Keratinocyte (primary cell): ENCODE measurements around the gene DIS3L2. TPM values are rescaled to one million over a fixed set of nuclear protein-coding genes. Genes with fewer than 3 reads are reported as not detected.

ENCODE experiments used
- DNase-seq: peaks from one replicate; pipeline ENCODE4 v3.0.0-alpha.2; 2011; ENCODE audit warnings: low read depth, missing footprints, low spot score
- FAIRE-seq: peaks from 2 replicates; lab custom pipeline; 2011; peaks lifted over from hg19 to GRCh38; lab: Jason Lieb, UNC
- H2AFZ ChIP-seq: 2 replicates; pipeline ENCODE4 v1.6.0; 2012; ENCODE audit warnings: low read length, control low read depth, inconsistent platforms; ENCODE audit not compliant: control insufficient read depth
- H3K27ac ChIP-seq: 2 replicates; pipeline ENCODE4 v1.5.1; 2011; ENCODE audit warnings: low read length; ENCODE audit not compliant: control insufficient read depth, insufficient read depth
- H3K27me3 ChIP-seq: 3 replicates; pipeline ENCODE4 v1.6.0; 2011; ENCODE audit warnings: low read length; ENCODE audit not compliant: control insufficient read depth, insufficient read depth; ENCODE audit errors: extremely low read depth
- H3K36me3 ChIP-seq, 2 experiments: 2 replicates in 1 of 2; 3 replicates in 1 of 2; pipeline ENCODE4 v1.5.1; 2011; ENCODE audit warnings: low read length in 2 of 2, mild to moderate bottlenecking in 1 of 2; ENCODE audit not compliant: control insufficient read depth in 2 of 2, insufficient read depth in 2 of 2; ENCODE audit errors: extremely low read depth in 1 of 2
- H3K4me1 ChIP-seq: 3 replicates; pipeline ENCODE4 v1.5.1; 2011; ENCODE audit warnings: low read length; ENCODE audit not compliant: control insufficient read depth, insufficient read depth; ENCODE audit errors: extremely low read depth
- H3K4me2 ChIP-seq: 3 replicates; pipeline ENCODE4 v1.6.0; 2011; ENCODE audit warnings: low read depth, low read length; ENCODE audit not compliant: control insufficient read depth, insufficient read depth; ENCODE audit errors: extremely low read depth
- H3K4me3 ChIP-seq, 3 experiments: fragments of 200-600 bp in 1 of 3; sonication (generic) in 1 of 3; 2 replicates in 2 of 3; 3 replicates in 1 of 3; pipeline ENCODE4 v1.5.1; 2011 to 2016; ENCODE audit warnings: low read length in 3 of 3, mild to moderate bottlenecking in 3 of 3, control low read depth in 2 of 3, inconsistent platforms in 1 of 3, low read depth in 1 of 3, mixed read lengths in 1 of 3, mixed run types in 1 of 3, moderate library complexity in 1 of 3; ENCODE audit not compliant: control insufficient read depth in 2 of 3, insufficient read depth in 2 of 3; ENCODE audit errors: extremely low read depth in 1 of 3
- H3K79me2 ChIP-seq: 2 replicates; pipeline ENCODE4 v1.6.0; 2012; ENCODE audit warnings: low read length; ENCODE audit not compliant: control insufficient read depth, insufficient read depth
- H3K9ac ChIP-seq: 3 replicates; pipeline ENCODE4 v1.6.0; 2011; ENCODE audit warnings: low read length; ENCODE audit not compliant: control insufficient read depth, insufficient read depth; ENCODE audit errors: extremely low read depth
- H3K9me1 ChIP-seq: 3 replicates; pipeline ENCODE4 v1.6.0; 2011; ENCODE audit warnings: low read length; ENCODE audit not compliant: control insufficient read depth, insufficient read depth; ENCODE audit errors: extremely low read depth
- H3K9me3 ChIP-seq: 2 replicates; pipeline ENCODE4 v1.5.1; 2012; ENCODE audit warnings: low read depth, low read length; ENCODE audit not compliant: control insufficient read depth
- H4K20me1 ChIP-seq: 3 replicates; pipeline ENCODE4 v1.6.0; 2011; ENCODE audit warnings: low read length; ENCODE audit not compliant: control insufficient read depth, insufficient read depth; ENCODE audit errors: extremely low read depth
- CTCF ChIP-seq, 3 experiments: IDR thresholded peaks in 1 of 3; conservative IDR thresholded peaks in 1 of 3; optimal IDR thresholded peaks in 1 of 3; 2 replicates in 2 of 3; 3 replicates in 1 of 3; pipeline versions ENCODE3 to v1.5.1; 2011; ENCODE audit warnings: low read length in 3 of 3, mild to moderate bottlenecking in 3 of 3, moderate library complexity in 2 of 3, control low read depth in 1 of 3, inconsistent platforms in 1 of 3; ENCODE audit not compliant: insufficient read depth in 2 of 3; ENCODE audit errors: extremely low read depth in 1 of 3
- EZH2 ChIP-seq: IDR thresholded peaks from one replicate; pipeline ENCODE4 v1.6.1; 2012; ENCODE audit warnings: inconsistent platforms, mild to moderate bottlenecking, low read length, moderate library complexity
- dilution Hi-C: fragments of 300-500 bp; cut with MboI; formaldehyde crosslinking; loops from one replicate; pipeline ENCODE4 v1.7.0; 2020; ENCODE audit warnings: low sequenced_read_pairs; ENCODE audit not compliant: extremely low pct_ligation_motif_present
- polyA plus RNA-seq, 5 experiments: library from polyadenylated mRNA; depleted of rRNA in 3 of 5; stranded (reverse) in 3 of 5; stranded (forward) in 1 of 5; unstranded in 1 of 5; fragments of >200 nt; gene quantifications; 1 replicate in 1 of 5; 2 replicates in 3 of 5; 3 replicates in 1 of 5; pipeline versions ENCODE4 v1.2.1 to v1.2.3, GENCODE V29; 2011 to 2012; ENCODE audit warnings: missing spikeins in 2 of 5, low read depth in 1 of 5, low replicate concordance in 1 of 5

The DIS3L2 gene
- polyA plus RNA-seq, 1 donor (not counting 4 experiments of a cell fraction or from before 2014, with no cell fraction given), result 8.6 TPM

GRCh38 chr2:232347369-232347768 is 385.9 kb downstream of the DIS3L2 start:
- TF ChIP-seq EZH2, result no peak

GRCh38 chr2:232348936-232349335 is 387.4 kb downstream of the DIS3L2 start:
- Histone ChIP-seq H3K9ac (no peak overlapping the region), H3K4me3 (no peak overlapping the region), H4K20me1 (no peaks in the 10 kb centered on the region), H3K27ac (no peak overlapping the region), H3K9me1 (no peaks in the 10 kb centered on the region), H3K4me1 (peaks cover 5% of the 10 kb centered on the region), H3K4me2 (no peak overlapping the region), H3K9me3 (no peaks in the 10 kb centered on the region), H3K27me3 (peaks cover 48% of the 10 kb centered on the region), H3K79me2 (no peaks in the 10 kb centered on the region), H2AFZ (no peak overlapping the region), H3K36me3 (no peaks in the 10 kb centered on the region)
- dilution Hi-C loops, result no loop called here
- no peak for TF ChIP-seq CTCF (optimal IDR thresholded peaks at IDR 0.05 in 1 of 3, IDR thresholded peaks at IDR 0.05 in 1 of 3, conservative IDR thresholded peaks at IDR 0.05 in 1 of 3; ENCODE audit: extremely low read depth in 1 of 3, insufficient read depth in 2 of 3, low read length in 3 of 3)
- TF ChIP-seq EZH2, result no peak
- FAIRE-seq, result no peak
- DNase-seq, result no peak

More at GRCh38 chr2:232347369-232347768, 385.9 kb downstream of the DIS3L2 start:
- no peak overlapping the region for H3K27ac ChIP-seq
- no peaks in the 10 kb centered on the region for H3K9me1 ChIP-seq
- FAIRE-seq (no peak), DNase-seq (no peak)
- no peak overlapping the region for H3K4me2 ChIP-seq
- dilution Hi-C loops, result no loop called here
- no peak overlapping the region for H3K4me3 ChIP-seq
- no peak overlapping the region for H2AFZ ChIP-seq
- no peaks in the 10 kb centered on the region for H4K20me1 ChIP-seq
- no peaks in the 10 kb centered on the region for H3K9me3 ChIP-seq
- H3K79me2 ChIP-seq, result no peaks in the 10 kb centered on the region
- H3K27me3 ChIP-seq, result peaks cover 40% of the 10 kb centered on the region
- H3K9ac ChIP-seq, result no peak overlapping the region
- H3K36me3 ChIP-seq, result no peaks in the 10 kb centered on the region
- H3K4me1 ChIP-seq, result peaks cover 5% of the 10 kb centered on the region

- no peak for FAIRE-seq
- peaks cover 5% of the 10 kb centered on the region for H3K4me1 ChIP-seq
- no peak overlapping the region for H3K4me2 ChIP-seq
- no peak overlapping the region for H2AFZ ChIP-seq
- peaks cover 48% of the 10 kb centered on the region for H3K27me3 ChIP-seq
- H3K36me3 ChIP-seq, result no peaks in the 10 kb centered on the region
- H3K4me3 ChIP-seq, result no peak overlapping the region
- no peak for TF ChIP-seq EZH2
- TF ChIP-seq CTCF (optimal IDR thresholded peaks at IDR 0.05 in 1 of 3, IDR thresholded peaks at IDR 0.05 in 1 of 3, conservative IDR thresholded peaks at IDR 0.05 in 1 of 3; ENCODE audit: extremely low read depth in 1 of 3, insufficient read depth in 2 of 3, low read length in 3 of 3), result no peak
- H3K27ac ChIP-seq, result no peak overlapping the region
- dilution Hi-C loops, result no loop called here
- H3K79me2 ChIP-seq, result no peaks in the 10 kb centered on the region
- H3K9me3 ChIP-seq, result no peaks in the 10 kb centered on the region
- DNase-seq, result no peak
- no peaks in the 10 kb centered on the region for H3K9me1 ChIP-seq
- H4K20me1 ChIP-seq, result no peaks in the 10 kb centered on the region
- H3K9ac ChIP-seq, result no peak overlapping the region
Observed at GRCh38 chr2:232349546-232349945, 388.0 kb downstream of the DIS3L2 start.
